DOHH2 (cell line): ENCODE measurements around the gene GAS6.

Source experiments
- EZH2phosphoT487 ChIP-seq: fragments of 200-600 bp; sonication (generic); IDR thresholded peaks from 2 replicates; pipeline ENCODE4 v1.6.1; 2017; ENCODE audit warnings: borderline replicate concordance, mild to moderate bottlenecking, antibody characterized with exemption, low read length, moderate library complexity, mixed read lengths
- TF ChIP-seq, protein P1 (sequence below): fragments of 200-600 bp; sonication (generic); IDR thresholded peaks from one replicate; pipeline ENCODE4 v1.5.1; 2014; ENCODE audit warnings: antibody characterized with exemption, mild to moderate bottlenecking, low read depth, low read length; ENCODE audit not compliant: poor library complexity, severe bottlenecking

DNA sequence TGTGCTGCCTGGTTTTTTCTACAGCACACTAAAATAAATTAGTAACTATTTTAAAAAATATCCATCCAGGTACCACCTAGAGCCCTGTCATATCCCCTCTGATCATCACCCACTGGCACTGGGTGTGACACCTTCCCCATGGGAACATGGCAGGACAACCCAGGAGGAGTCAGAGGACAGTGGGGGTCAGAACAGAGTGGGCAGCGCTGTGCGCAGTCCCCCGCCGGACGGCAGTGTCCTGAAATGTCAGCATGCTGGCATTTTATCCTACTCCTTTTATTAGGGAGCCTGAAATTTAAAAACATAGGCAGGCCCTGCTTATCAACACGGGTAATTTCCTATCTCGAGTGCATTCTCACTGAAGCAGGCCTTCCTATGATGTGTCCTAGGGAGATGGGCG lies 42.1 kb upstream of the GAS6 start:
- TF ChIP-seq, protein P1, sequence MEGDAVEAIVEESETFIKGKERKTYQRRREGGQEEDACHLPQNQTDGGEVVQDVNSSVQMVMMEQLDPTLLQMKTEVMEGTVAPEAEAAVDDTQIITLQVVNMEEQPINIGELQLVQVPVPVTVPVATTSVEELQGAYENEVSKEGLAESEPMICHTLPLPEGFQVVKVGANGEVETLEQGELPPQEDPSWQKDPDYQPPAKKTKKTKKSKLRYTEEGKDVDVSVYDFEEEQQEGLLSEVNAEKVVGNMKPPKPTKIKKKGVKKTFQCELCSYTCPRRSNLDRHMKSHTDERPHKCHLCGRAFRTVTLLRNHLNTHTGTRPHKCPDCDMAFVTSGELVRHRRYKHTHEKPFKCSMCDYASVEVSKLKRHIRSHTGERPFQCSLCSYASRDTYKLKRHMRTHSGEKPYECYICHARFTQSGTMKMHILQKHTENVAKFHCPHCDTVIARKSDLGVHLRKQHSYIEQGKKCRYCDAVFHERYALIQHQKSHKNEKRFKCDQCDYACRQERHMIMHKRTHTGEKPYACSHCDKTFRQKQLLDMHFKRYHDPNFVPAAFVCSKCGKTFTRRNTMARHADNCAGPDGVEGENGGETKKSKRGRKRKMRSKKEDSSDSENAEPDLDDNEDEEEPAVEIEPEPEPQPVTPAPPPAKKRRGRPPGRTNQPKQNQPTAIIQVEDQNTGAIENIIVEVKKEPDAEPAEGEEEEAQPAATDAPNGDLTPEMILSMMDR, result no peak
- no peak for TF ChIP-seq EZH2phosphoT487
